HG02678 (cell line): ENCODE results near the gene CIB2.
A peak's percentile ranks its signal among the peaks of the same experiment; 100 is the strongest.

Source experiments
- ATAC-seq: cut with Tn5 transposase; IDR thresholded peaks from one replicate; pipeline ENCODE4 v1.9.1; 2021; ENCODE audit warnings: mild to moderate bottlenecking, moderate library complexity; ENCODE audit not compliant: unreplicated experiment

The CIB2 gene

GRCh38 chr15:78087951-78088772, 43.1 kb downstream of the CIB2 start:
- peak; percentile 71 for ATAC-seq

- ATAC-seq, result no peak
Measured at GRCh38 chr15:78085928-78086327, 45.3 kb downstream of the CIB2 start.

GRCh38 chr15:78084449-78084750, 46.8 kb downstream of the CIB2 start:
- no peak for ATAC-seq

GRCh38 chr15:78083687-78084448, 47.4 kb downstream of the CIB2 start:
- ATAC-seq, result peak; percentile 70

- ATAC-seq, result no peak
Measured at GRCh38 chr15:78083186-78083585, 48.1 kb downstream of the CIB2 start.

DNA sequence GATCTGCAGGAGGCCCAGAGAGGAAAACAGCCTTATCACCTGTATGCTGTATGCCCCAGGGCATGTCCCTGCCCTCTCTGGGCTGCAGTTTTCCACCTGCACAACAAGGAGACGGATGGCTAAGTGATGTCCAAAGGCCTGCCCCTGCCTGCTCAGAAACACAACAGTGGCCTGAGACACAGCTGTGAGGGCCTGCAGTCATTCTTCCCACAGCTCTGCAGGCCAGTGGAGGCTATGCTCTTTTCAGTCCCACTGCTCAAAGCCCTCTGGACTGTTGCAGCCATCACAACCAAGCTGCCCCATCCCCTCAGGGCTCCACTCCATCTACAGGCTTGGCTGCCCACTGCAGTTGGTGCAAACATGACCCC, 48.5 kb downstream of the CIB2 start:
- no peak for ATAC-seq

DNA sequence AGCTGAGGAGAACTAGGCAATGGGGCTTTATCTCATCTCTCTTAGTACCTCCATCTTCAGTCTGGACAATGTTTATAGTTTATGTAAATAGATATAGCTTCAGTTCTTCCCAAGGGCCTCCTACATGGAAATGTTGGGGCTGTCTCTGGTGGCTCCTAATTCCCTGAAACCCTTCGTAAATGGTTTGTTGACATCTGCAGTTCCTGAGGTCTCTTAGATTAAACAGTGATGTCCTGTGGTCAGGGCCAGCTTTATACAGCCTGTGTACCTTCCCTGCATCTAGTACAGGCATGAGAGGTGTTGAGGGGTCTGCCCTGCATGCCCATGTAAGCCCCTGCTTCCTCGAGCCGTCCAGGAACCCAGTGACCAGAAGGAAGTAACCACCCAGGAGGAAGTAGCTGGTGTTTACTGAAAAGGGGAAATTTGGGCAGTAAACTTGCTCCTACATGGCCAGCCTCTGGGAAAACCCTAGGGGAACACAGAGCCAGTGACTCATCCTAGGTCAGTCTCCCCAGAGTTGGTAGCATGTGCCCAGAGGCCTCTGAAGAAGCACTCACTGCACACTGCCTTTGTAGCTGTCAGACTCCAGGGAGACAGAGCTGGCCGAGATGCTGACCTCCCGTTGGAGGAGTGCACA, 49.0 kb downstream of the CIB2 start:
- no peak for ATAC-seq

DNA sequence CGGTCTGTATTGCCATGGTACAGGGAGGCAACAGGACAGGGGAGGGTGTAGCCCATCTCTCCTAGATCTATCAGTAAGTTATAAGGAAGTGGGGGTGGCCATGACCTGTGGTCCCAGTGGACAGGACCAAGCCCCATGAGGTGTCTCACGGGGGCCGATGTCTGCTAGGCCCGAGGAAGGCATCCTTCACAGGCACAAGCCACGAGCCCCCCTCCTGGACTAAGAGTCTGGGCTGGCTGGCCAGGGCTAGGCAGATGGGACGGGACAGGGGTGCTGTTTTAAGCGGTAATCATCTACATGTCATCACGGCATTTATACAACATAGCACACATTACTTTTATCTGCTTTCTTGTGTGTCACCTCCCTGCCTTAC, 51.2 kb downstream of the CIB2 start:
- no peak for ATAC-seq

DNA sequence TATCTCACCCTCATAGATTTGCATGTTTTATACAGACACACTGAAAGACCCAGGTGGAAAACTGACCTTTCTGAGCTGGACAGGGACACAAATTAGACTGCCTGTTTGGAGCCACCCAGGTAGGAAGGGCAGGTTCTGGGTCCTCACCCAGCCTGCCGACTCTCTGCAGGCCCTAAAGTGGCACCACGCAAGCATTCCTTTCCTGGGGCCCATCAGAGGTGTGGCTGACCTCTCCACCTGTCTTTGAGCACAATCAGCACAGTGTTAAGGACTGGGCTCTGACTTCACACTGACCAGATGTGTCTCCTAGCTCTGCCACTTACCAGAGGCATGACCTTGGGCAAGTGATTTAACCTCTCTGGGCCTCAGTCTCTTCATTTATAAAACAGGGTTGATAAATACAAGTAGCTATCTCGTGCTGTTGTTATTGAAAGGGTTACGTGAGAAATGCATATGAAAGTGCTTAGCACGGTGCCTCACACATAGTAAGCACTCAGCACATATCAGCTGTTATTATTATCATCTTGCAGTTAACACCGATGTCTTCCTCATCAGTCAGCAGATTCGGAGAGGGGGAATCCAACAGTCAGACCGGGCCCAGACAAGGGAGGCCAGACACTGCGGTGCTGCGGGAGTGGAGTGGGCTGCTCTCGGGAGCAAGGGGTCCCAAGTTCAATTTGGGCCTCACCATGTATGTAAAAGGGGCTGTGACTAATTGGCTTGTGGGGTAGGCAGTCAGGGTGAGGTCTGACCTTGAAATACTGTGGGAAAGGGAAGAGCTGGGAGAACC, 51.8 kb downstream of the CIB2 start:
- no peak for ATAC-seq

GRCh38 chr15:78077871-78078210, 53.4 kb downstream of the CIB2 start:
- no peak for ATAC-seq

- peak; percentile 76 for ATAC-seq
Measured at GRCh38 chr15:78077053-78077870, 54.0 kb downstream of the CIB2 start, which contains the start of gene TBC1D2B. Gene TBC1D2B, minus strand, starts transcription at chr15:78077711. Its CDS starts 59 bp downstream, at chr15:78077652.

DNA sequence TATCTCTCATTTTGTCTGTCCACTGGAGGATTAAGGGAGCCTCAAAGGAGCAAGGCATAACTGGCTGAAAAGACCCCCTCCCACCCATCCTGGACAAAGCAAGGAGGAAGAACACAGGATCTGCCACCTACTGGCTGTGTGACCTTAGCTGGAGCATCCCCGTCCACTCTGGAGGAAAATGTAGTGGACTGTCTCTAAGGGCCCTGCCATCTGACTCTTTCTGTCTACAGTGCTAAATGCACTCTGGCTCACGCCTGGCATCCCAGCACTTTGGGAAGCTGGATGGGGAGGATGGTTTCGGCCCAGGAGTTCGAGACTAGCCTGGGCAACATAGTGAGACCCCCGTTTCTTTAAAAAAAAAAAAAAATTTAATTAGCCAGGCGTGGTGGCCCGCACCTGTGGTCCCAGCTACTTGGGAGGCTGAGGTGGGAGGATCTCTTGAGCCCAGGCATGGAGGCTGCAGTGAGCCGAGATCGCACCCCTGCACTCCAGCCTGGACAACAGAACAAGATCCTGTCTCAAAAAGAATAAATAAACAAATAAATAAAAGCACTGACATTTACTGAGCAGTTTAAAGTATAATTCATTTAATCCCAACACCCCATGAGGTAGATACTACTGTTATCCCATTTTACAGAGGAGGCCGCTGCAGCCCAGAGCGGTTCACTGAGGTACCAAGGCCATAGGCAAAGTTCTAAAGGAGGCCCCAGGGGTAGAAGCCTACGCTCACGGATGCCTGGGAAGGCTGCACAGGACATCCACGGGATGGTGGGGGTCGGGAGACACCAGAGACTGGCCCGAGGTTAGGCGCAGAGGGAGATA, 54.8 kb downstream of the CIB2 start:
- no peak for ATAC-seq

DNA sequence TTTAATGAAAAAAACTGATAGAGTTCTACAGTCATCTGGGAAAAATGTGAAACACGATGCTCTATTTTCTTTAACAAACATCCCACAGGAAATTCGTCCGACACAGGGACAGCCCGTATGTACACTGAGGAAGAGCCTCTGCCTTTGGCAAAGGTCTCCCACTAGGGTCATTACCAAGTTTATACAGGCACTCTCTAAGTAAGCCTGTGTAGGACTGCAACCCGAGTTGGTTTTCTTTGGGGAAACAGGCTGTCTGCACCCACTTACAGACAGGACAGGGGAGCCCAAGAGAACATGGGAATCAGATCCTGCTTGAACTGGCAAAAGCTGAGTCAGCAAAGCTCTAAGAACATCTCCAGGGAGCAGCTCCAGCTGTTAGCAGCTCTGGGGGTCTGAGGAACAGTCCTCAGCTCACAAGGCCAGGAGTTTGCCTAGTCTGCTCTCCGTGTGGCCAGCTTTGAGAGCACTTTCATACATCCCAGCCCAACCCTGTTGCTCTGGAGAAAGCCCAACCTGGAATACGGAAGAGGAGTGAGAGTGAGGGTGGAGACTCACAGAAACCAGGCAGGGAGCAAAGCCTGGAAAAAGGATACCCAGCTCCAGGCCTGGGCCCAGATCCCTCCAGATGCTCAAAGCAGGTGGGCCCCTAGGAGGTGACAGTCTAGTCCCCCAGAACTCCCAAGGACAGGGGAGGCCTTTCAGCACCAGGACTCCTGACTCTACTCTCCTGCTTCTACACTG, 55.6 kb downstream of the CIB2 start:
- ATAC-seq, result no peak

DNA sequence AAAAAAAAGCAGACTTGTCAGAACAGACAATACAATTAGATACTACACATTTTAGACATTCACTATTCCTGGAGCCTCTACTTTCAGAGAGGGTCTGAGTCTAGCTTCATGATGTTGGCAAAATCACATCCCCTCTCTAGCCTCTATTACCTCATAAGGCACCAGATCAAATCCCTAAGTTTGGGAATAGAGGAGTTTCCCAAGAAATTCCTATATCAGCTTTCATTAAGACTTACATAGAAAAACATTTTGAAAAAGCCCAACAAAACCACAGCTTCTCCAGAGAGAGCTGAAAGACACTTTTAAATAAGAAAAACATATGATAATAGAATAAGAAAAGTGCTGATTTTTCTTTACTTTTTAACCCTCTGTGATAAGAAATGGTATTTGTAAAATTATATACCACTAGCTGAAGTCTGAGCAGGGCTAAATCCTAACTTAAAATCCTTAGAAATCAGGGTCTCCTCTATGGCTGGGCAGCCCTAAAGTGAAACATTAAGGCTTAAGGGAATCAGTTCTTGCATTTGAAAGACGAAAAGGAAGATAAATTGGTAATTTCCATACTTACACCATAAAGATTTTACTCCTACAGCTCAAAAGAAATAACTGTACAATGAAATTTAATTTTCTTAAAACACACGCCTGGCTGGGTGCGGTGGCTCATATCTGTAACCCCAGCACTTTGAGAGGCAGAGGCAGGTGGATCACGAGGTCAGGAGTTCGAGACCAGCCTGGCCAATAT, 58.0 kb downstream of the CIB2 start:
- ATAC-seq, result no peak

DNA sequence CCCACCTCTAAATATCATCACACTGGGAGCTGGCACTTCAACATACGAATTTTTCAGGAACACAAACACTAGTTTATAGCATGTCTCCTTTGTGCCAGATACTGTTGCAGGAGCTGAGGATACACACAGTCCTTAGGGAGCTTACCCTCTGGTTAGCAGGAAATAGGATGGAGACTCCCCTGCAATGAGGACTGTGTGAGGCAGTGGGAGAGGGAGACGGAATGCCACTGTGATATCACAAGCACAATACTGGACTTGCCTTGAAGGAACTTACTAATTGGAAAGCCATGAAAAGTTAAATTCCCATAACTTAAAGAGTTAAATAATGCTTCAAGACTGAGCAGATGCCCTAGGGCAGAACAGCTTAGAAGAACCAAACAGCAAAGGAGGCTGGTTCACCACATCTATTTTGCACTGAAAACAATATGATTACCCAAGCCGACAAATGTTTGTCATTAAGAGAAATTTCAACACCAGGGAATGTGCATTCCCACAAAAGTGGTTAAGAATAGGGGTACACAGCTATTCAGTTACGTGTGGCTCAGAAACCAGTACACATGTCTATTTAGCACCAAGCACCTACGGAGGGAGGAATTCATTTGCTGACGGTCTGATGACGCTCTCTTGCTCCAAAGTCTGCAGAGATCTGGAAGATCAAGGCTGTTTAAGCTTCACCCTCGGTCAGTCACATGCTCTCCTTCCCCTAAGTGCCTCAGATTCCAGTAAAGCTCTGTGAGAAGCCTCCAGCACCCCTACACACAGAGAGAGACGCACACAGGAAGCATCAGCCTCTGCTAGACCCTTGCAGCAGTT, 59.0 kb downstream of the CIB2 start:
- no peak for ATAC-seq

DNA sequence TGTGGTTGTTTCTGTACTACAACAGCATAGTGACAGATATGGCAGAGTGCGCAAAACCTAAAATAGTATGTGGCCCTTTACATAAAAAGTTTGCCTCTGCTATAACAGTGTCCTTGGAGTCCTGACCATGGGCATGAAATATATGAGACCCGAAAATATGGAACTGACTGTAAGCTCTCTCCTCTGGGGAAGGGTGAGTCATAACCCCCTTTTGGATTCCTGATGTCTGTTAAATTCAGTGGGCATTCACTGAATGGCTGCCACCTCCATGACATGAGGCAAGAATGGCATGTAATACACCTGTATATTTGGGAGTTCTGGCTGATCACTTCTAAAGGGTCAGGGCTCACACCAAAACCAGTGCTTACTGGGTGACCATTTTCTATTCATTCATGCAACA, 59.9 kb downstream of the CIB2 start:
- ATAC-seq, result no peak

DNA sequence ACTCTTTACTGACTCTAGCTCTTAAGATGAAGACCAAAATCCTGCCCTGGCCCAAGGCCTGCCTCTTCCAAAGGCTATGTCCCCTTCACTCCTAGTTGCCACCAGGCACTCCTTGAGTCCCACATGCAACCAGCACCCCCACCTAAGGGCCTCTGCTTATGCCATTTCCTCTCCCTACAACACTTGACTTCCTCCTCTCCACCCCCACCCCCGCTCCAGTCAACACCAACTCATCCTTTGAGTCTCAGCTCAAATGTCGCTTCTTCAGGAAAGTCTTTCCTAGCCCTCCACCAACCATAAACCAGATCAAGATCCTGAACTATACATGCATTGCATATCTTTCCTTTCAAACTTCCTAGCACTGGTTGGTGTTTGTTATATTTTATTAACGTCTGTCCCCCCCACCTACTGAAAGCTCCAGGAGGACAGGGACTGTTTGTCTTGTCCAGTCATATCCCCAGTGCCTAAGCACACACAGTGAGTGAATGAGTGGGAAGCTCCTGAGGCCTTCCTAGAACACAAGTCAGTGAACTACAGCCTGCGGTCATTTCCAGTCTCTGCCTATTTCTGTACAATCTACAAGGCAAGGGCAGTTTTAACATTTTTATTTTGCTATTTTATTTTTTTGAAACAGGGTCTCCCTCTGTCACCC, 61.1 kb downstream of the CIB2 start:
- no peak for ATAC-seq
